Upper lobe of right lung (tissue), 1 donor: ENCODE results near the gene B3GALNT1. TPM values are rescaled to one million over a fixed set of nuclear protein-coding genes. Genes with fewer than 3 reads are reported as not detected.

Source experiments
- ATAC-seq: fragments of 200-7000 bp; cut with Tn5 transposase; one replicate; pipeline ENCODE4 v1.9.1; 2020; ENCODE audit warnings: mild to moderate bottlenecking, moderate library complexity
- DNase-seq: peaks from one replicate; pipeline ENCODE4 v3.0.0-alpha.2; 2020
- H3K27ac ChIP-seq: fragments of 200-600 bp; one replicate; pipeline ENCODE4 v1.8.0; 2022
- H3K27me3 ChIP-seq: fragments of 200-600 bp; one replicate; pipeline ENCODE4 v1.8.0; 2022; ENCODE audit warnings: mild to moderate bottlenecking
- H3K36me3 ChIP-seq: fragments of 200-600 bp; one replicate; pipeline ENCODE4 v1.8.0; 2022
- H3K4me1 ChIP-seq: fragments of 200-600 bp; one replicate; pipeline ENCODE4 v1.8.0; 2022
- H3K4me3 ChIP-seq: fragments of 200-600 bp; one replicate; pipeline ENCODE4 v1.8.0; 2022; ENCODE audit warnings: mild to moderate bottlenecking
- H3K9me3 ChIP-seq: fragments of 200-600 bp; one replicate; pipeline ENCODE4 v1.8.0; 2022
- CTCF ChIP-seq: fragments of 200-600 bp; IDR thresholded peaks from one replicate; pipeline ENCODE4 v1.8.0; 2022; ENCODE audit warnings: antibody characterized with exemption
- intact Hi-C: fragments of 100-400 bp; cut with DNase I; formaldehyde crosslinking; loops from one replicate; pipeline ENCODE4 v1.11.0; 2022
- total RNA-seq: library from RNA; stranded (reverse); fragmentation: NEBNext Ultra II Directional; extraction: Animal tissue kit (Norgen Biotek cat#: 25700); gene quantifications from one replicate; pipeline ENCODE4 v1.2.1, GENCODE V29; 2021
- donor health status: DM: no; HTN: yes; CAD: no; lungs with severe emphysema.

B3GALNT1 gene
- total RNA-seq, 1 donor from 2014 or later: 17.6 TPM

GRCh38 chr3:161069511-161070251, 35.5 kb downstream of the B3GALNT1 start:
- no peak overlapping the region for H3K27ac ChIP-seq
- H3K9me3 ChIP-seq: no peaks in the 10 kb centered on the region
- intact Hi-C loops: no loop called here
- no peak for DNase-seq
- ATAC-seq: peak; percentile 89
- TF ChIP-seq CTCF: no peak
- no peak overlapping the region for H3K4me3 ChIP-seq
- H3K4me1 ChIP-seq: peaks cover 5% of the 10 kb centered on the region
- no peaks in the 10 kb centered on the region for H3K27me3 ChIP-seq
- no peaks in the 10 kb centered on the region for H3K36me3 ChIP-seq

- no peak overlapping the region for H3K4me3 ChIP-seq
- no peak overlapping the region for H3K27ac ChIP-seq
- peaks cover 5% of the 10 kb centered on the region for H3K4me1 ChIP-seq
- H3K36me3 ChIP-seq: no peaks in the 10 kb centered on the region
- DNase-seq (no peak), ATAC-seq (no peak)
- H3K9me3 ChIP-seq: no peaks in the 10 kb centered on the region
- intact Hi-C loops: no loop called here
- TF ChIP-seq CTCF: no peak
- H3K27me3 ChIP-seq: no peaks in the 10 kb centered on the region
Observed at GRCh38 chr3:161067335-161067734, 37.8 kb downstream of the B3GALNT1 start.

GRCh38 chr3:161066930-161067329, 38.2 kb downstream of the B3GALNT1 start:
- Histone ChIP-seq H3K9me3 (no peaks in the 10 kb centered on the region), H3K27ac (no peak overlapping the region), H3K27me3 (no peaks in the 10 kb centered on the region), H3K36me3 (no peaks in the 10 kb centered on the region), H3K4me3 (no peak overlapping the region), H3K4me1 (peaks cover 5% of the 10 kb centered on the region)
- DNase-seq: no peak
- no peak for ATAC-seq
- TF ChIP-seq CTCF: no peak
- intact Hi-C loops: no loop called here

GRCh38 chr3:161064413-161064812, 40.7 kb downstream of the B3GALNT1 start:
- TF ChIP-seq CTCF: no peak
- intact Hi-C loops: no loop called here
- Histone ChIP-seq H3K36me3 (no peaks in the 10 kb centered on the region), H3K27ac (no peak overlapping the region), H3K4me3 (no peak overlapping the region), H3K4me1 (peaks cover 2% of the 10 kb centered on the region), H3K9me3 (no peaks in the 10 kb centered on the region), H3K27me3 (no peaks in the 10 kb centered on the region)
- no peak for ATAC-seq
- DNase-seq: no peak

- TF ChIP-seq CTCF: no peak
- DNase-seq (no peak), ATAC-seq (no peak)
- no peaks in the 10 kb centered on the region for H3K9me3 ChIP-seq
- H3K4me1 ChIP-seq: no peaks in the 10 kb centered on the region
- H3K36me3 ChIP-seq: no peaks in the 10 kb centered on the region
- intact Hi-C loops: no loop called here
- no peak overlapping the region for H3K4me3 ChIP-seq
- H3K27me3 ChIP-seq: no peaks in the 10 kb centered on the region
- H3K27ac ChIP-seq: no peak overlapping the region
Observed at GRCh38 chr3:161054860-161055604, 50.1 kb downstream of the B3GALNT1 start.
